Measurements from ENCODE around the gene WDR7. TPM values are rescaled to one million over a fixed set of nuclear protein-coding genes. Genes with fewer than 3 reads are reported as not detected.

The WDR7 gene
- total RNA-seq, 4 donors from 2014 or later, result 22.6 to 39.0 (median 31.2) TPM

GRCh38 chr18:57084331-57085271 lies 433.4 kb downstream of the WDR7 start:
- H3K36me3 ChIP-seq, result no peaks in the 10 kb centered on the region
- TF ChIP-seq, protein P1, sequence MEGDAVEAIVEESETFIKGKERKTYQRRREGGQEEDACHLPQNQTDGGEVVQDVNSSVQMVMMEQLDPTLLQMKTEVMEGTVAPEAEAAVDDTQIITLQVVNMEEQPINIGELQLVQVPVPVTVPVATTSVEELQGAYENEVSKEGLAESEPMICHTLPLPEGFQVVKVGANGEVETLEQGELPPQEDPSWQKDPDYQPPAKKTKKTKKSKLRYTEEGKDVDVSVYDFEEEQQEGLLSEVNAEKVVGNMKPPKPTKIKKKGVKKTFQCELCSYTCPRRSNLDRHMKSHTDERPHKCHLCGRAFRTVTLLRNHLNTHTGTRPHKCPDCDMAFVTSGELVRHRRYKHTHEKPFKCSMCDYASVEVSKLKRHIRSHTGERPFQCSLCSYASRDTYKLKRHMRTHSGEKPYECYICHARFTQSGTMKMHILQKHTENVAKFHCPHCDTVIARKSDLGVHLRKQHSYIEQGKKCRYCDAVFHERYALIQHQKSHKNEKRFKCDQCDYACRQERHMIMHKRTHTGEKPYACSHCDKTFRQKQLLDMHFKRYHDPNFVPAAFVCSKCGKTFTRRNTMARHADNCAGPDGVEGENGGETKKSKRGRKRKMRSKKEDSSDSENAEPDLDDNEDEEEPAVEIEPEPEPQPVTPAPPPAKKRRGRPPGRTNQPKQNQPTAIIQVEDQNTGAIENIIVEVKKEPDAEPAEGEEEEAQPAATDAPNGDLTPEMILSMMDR (IDR thresholded peaks at IDR 0.05), result no peak
- no peak for TF ChIP-seq POLR2A (IDR thresholded peaks at IDR 0.05)
- TF ChIP-seq EP300 (IDR thresholded peaks at IDR 0.05), result no peak
- H3K4me3 ChIP-seq, result no peak overlapping the region
- no peak for DNase-seq (ENCODE audit: low spot score in 2 of 2)
- whole genome bisulfite sequencing, 2 donors, result 52 to 54% methylated on average over 11 of the region's 11 CpGs
- no peaks in the 10 kb centered on the region for H3K9me3 ChIP-seq
- no peaks in the 10 kb centered on the region for H3K27me3 ChIP-seq
- no peak overlapping the region for H3K27ac ChIP-seq
- H3K4me1 ChIP-seq, result no peaks in the 10 kb centered on the region

GRCh38 chr18:57085371-57085770 lies 434.2 kb downstream of the WDR7 start:
- H3K4me1 ChIP-seq, result no peaks in the 10 kb centered on the region
- TF ChIP-seq, protein P1 (IDR thresholded peaks at IDR 0.05), result no peak
- TF ChIP-seq POLR2A (IDR thresholded peaks at IDR 0.05) (no peak), EP300 (IDR thresholded peaks at IDR 0.05) (no peak)
- no peak overlapping the region for H3K4me3 ChIP-seq
- WGBS, 2 donors, result 57% methylated on average over 7 of the region's 7 CpGs
- H3K27me3 ChIP-seq, result no peaks in the 10 kb centered on the region
- no peak overlapping the region for H3K27ac ChIP-seq
- no peak for DNase-seq (ENCODE audit: low spot score in 2 of 2)
- H3K36me3 ChIP-seq, result no peaks in the 10 kb centered on the region
- no peaks in the 10 kb centered on the region for H3K9me3 ChIP-seq

DNA sequence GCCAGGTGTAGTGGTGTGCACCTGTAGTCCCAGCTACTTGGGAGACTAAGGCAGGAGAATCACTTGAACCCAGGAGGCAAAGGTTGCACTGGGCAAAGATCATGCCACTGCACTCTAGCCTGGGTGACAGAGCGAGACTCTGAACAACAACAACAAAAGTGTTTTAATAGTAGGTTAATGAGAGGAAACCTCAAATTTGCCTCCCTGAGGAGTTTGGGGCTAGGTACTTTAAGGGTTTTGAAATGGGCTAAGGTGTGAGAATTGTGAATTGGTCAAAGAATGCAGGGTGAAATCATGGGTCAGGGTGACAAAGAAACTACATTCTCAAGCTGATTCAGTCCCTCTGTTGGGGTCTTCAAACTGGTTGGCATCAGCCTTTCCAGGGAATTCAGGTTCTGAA lies 435.0 kb downstream of the WDR7 start:
- Histone ChIP-seq H3K4me1 (no peaks in the 10 kb centered on the region), H3K9me3 (no peaks in the 10 kb centered on the region), H3K4me3 (no peak overlapping the region), H3K36me3 (no peaks in the 10 kb centered on the region), H3K27me3 (no peaks in the 10 kb centered on the region), H3K27ac (no peak overlapping the region)
- WGBS, 2 donors, result 76 to 87% methylated on average over 1 of the region's 1 CpG
- no peak for DNase-seq (ENCODE audit: low spot score in 2 of 2)
- TF ChIP-seq, protein P1 (IDR thresholded peaks at IDR 0.05), result no peak
- TF ChIP-seq EP300 (IDR thresholded peaks at IDR 0.05) (no peak), POLR2A (IDR thresholded peaks at IDR 0.05) (no peak)

Small RNA genes lying within 50 kb of the gene (small RNA-seq; reads per million reads assigned to genes)
- not detected for gene RF00012
- not detected for gene RF00019

Other genes with a start within 250 kb of the WDR7 start
- gene TXNL1, start 12.8 kb upstream of the WDR7 start, total RNA-seq, result 10 to 100 TPM; 18.0 to 38.2 (median 20.3) TPM